DMS 273 (cell line): ENCODE results near the gene THUMPD2.
"Not testable (repeated sequence)": the region's sequence is repeated elsewhere in the genome, so short reads cannot be mapped to it uniquely, and the experiment has no call there.

Source experiments
- DNase-seq: peaks from one replicate; lab custom pipeline; 2025; ENCODE audit not compliant: unreplicated experiment; lab: John Stamatoyannopoulos, UW

The THUMPD2 gene, protein sequence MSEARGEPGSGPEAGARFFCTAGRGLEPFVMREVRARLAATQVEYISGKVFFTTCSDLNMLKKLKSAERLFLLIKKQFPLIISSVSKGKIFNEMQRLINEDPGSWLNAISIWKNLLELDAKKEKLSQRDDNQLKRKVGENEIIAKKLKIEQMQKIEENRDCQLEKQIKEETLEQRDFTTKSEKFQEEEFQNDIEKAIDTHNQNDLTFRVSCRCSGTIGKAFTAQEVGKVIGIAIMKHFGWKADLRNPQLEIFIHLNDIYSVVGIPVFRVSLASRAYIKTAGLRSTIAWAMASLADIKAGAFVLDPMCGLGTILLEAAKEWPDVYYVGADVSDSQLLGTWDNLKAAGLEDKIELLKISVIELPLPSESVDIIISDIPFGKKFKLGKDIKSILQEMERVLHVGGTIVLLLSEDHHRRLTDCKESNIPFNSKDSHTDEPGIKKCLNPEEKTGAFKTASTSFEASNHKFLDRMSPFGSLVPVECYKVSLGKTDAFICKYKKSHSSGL

DNA sequence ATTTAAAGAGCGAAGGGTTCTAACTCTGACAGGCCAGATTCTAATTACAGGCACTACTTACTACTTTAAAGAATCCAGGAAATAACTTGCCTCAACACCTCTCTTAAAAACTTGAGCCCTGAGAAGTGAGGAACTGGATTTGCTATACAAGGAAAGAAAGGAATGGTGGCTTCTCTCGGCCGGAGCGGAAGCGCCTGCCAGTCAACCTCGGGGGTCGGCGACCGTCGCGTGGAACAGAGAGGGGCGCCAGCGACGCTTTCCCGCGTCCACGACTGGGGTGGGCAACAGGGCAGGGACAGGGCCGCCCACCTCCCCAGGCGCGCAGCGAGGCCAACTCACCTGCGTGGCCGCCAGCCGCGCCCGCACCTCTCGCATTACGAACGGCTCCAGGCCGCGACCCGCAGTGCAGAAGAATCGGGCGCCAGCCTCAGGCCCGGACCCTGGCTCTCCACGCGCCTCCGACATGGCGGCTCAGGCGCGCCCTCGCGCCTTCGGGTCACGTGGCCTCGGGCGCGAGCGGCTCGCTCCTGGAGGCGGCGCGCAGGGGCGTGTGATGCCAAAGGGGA is at the start of gene THUMPD2:
THUMPD2 (minus strand) TSS at position 484 of the 566 bp plus-strand sequence; CDS start at position 465, 19 bp downstream.
- peak; percentile 96 for DNase-seq

- DNase-seq: no peak
Observed at GRCh38 chr2:39821871-39822270, 42.8 kb upstream of the THUMPD2 start.

DNA sequence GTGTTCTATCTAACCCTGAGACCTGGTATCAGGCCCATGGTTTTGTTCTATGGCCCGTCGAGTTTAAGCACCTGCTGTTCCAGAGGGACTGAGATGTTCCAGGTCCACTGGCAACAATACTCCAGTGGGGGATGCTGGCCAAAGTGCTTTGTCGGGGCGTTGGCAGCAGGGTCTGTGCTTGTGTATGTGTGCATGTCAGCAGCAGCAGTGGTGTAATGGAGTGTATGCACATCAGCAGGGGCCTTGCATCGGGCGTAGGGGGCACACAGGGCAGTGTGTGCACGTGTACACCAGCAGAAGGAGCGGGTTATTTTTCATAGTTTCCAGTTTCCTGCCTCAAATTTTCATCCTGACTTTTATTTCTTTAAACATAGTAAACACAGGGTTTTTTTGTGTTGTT is 37.8 kb upstream of the THUMPD2 start:
- no peak for DNase-seq

DNA sequence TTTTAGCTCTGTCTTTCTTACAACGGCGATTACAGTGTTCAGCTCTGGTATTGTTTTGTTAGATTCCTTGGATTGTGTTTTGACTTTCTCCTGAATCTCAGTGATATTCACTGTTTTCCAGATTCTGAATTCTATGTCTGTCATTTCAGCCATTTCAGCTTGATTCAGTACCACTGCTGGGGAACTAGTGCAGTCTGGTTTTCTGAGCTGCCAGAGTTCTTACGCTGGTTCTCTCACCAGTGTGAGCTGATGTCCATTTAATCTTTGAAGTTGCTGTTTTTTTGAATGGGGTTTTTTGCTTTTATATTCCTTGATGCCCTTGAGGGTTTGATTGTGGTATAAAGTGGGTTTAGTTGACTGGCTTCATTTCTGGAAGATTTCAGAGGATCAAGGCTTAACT is 37.4 kb upstream of the THUMPD2 start:
- DNase-seq: no peak

DNA sequence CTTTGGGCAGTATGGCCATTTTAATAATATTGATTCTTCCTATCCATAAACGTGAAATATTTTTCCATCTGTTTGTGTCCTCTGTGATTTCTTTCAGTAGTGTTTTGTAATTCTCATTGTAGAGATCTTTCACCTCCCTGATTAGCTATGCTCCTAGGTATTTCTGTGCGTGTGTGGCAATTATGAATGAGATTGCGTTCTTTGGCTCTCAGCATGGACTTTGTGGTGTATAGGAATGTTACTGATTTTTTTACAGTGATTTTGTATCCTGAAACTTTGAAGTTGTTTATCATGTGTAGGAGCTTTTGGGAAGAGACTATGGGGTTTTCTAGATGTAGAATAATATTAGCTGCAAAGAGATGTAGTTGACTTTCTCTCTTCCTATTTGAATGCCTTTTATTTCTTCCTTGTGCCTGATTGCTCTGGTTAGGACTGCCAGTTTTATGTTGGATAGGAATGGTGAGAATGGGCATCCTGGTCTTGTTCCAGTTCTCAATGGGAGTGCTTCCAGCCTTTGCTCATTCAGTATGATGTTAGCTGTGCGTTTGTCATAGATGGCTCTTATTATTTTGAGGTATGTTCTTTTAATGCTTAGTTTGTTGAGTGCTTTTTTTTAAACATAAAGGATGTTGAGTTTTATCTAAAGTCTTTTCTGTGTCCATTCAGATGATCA is 27.0 kb upstream of the THUMPD2 start:
- no peak for DNase-seq

DNA sequence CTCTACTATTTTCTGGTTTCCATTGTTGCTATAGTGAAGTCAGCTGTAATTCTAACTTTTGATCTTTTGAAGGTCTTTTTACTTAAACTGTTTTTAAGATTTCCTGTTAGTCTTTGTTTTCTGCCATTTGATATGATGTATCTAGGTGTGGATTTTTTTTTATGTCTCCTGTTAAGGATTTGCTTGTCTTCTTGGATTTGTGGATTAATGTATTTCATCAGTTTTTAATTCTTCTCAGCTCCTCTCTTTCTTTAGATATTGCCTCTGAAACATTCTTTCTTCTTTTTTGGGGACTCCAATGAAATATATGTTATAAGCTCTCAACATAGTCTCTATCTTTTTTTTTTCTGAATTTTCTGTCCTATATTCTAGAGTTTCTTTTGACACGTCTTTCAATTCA is 24.8 kb upstream of the THUMPD2 start:
- DNase-seq: no peak

- DNase-seq: no peak
Observed at GRCh38 chr2:39800752-39801151, 21.7 kb upstream of the THUMPD2 start.

- DNase-seq: no peak
Observed at GRCh38 chr2:39796134-39796533, 17.1 kb upstream of the THUMPD2 start.

DNA sequence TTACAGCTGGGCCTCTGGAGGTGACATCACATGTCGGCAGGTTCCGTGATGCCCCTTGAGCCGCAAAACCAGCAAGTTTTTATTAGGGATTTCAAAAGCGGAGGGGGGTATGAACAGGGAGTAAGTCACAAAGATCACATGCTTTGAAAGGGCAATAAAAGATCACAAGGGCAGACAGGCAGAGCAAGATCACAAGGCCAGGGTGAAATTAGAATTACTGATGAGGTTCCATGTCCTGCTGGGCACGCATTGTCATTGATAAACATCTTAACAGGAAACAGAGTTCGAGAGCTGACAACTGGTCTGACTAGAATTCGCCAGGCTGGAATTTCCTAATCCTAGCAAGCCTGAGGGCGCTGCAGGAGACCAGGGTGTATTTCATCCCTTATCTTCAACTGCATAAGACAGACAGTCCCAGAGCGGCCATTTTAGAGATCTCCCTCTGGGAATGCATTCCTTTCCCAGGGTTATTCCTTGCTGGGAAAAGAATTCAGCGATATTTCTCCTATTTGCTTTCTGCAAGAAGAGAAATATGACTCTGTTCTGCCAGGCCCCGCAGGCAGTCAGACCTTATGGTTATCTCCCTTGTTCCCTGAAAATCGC is 11.3 kb upstream of the THUMPD2 start:
- not testable (repeated sequence) for DNase-seq

GRCh38 chr2:39787950-39788349 is 8.9 kb upstream of the THUMPD2 start:
- DNase-seq: no peak

GRCh38 chr2:39786761-39787522 is 7.9 kb upstream of the THUMPD2 start:
- no peak for DNase-seq

DNA sequence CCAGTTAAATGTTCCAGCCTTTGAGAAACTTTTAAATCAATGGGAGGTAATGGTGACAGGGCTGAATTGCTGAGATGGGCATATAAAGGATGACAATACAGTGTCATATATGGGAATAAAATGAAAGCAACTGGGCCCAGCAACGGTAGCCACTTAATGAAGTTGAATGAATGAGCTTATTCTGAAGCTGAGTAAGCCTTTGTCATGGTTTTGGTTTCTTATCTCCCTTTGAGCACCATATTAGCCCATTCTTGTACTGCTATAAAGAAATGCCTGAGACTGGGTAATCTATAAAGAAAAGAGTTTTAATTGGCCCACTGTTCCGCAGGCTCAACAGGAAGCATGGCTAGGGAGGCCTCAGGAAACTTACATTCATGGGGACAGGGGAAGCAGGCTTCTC is 3.5 kb upstream of the THUMPD2 start:
- DNase-seq: no peak

GRCh38 chr2:39781697-39782096 is 2.6 kb upstream of the THUMPD2 start:
- no peak for DNase-seq

GRCh38 chr2:39780825-39781600 is 2.0 kb upstream of the THUMPD2 start:
- no peak for DNase-seq

- no peak for DNase-seq
Observed at GRCh38 chr2:39779927-39780326, 869 bp upstream of the THUMPD2 start.

- DNase-seq: peak; percentile 32
Observed at GRCh38 chr2:39779341-39779851, 338 bp upstream of the THUMPD2 start.

GRCh38 chr2:39778233-39778632 is 825 bp downstream of the THUMPD2 start:
- peak; percentile 39 for DNase-seq

GRCh38 chr2:39772812-39773152 is 6.3 kb downstream of the THUMPD2 start:
- DNase-seq: no peak

DNA sequence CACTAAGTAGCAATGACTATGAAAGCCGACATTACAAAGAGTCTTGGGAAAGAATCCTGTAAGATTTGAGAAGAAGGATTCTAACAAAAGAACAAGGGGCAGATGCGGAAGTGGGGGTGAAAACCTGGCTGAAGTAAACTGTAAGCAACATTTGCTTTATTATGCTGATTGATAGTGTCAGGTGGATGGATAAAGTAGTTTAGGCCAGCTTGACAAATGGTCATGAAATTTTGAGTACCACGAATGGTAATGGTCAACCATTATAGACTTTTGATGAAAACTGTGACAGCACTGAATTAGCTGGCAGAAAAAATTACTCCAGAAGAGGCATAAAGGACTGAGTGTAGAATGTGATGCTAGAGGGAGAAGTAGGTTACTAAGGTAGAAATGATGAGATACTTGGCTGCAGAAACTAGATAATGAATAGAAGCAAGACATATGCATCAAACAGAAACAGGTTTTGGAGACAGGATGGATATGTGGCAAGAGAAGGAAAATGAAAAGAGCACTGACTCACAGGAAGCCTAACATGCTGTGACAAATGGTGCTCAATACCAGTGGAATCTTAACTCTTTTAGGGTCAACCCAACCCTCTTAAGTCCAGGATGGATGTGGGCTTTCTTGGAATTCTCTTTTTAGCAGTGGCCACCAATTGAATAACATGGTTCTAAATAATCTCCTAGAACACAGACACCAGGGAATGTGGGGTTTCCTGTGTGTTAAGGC is 6.8 kb downstream of the THUMPD2 start:
- DNase-seq: no peak
